Activated CD4-positive, alpha-beta memory T cell treated with anti-CD3 and anti-CD28 coated beads, Interleukin-2, amount 10 ng/mL, durations not matched to agents 7 days and 5 days (primary cell): ENCODE data around the gene XCL1. TPM values are rescaled to one million over a fixed set of nuclear protein-coding genes. Genes with fewer than 3 reads are reported as not detected.

Experiments
- CTCF ChIA-PET: fragments of 350-600 bp; sonication (Branson Sonifier 250); formaldehyde crosslinking; loops from one replicate; lab custom pipeline; 2021; ENCODE audit warnings: antibody characterized with exemption, inconsistent platforms; lab: Charles Lee
- POLR2A ChIA-PET: fragments of 350-600 bp; sonication (Branson Sonifier 250); formaldehyde crosslinking; loops from one replicate; lab custom pipeline; 2021; ENCODE audit warnings: antibody characterized with exemption; lab: Charles Lee
- DNase-seq: peaks from one replicate; pipeline ENCODE4 v3.0.0-alpha.2; 2020
- H3K27ac Mint-ChIP-seq: one replicate; pipeline ENCODE4 v1.8.0; 2021; ENCODE audit warnings: mild to moderate bottlenecking, mixed read lengths
- H3K27me3 Mint-ChIP-seq: one replicate; pipeline ENCODE4 v1.8.0; 2021; ENCODE audit warnings: mixed read lengths
- H3K36me3 Mint-ChIP-seq: one replicate; pipeline ENCODE4 v1.8.0; 2021; ENCODE audit warnings: low read depth, mixed read lengths
- H3K4me1 Mint-ChIP-seq: one replicate; pipeline ENCODE4 v1.8.0; 2021; ENCODE audit warnings: mixed read lengths
- H3K4me3 Mint-ChIP-seq: one replicate; pipeline ENCODE4 v1.8.0; 2021; ENCODE audit warnings: mild to moderate bottlenecking, mixed read lengths
- H3K9me3 Mint-ChIP-seq: one replicate; pipeline ENCODE4 v1.8.0; 2021; ENCODE audit warnings: mixed read lengths
- total RNA-seq, 2 experiments: library from RNA; stranded (reverse); gene quantifications; one replicate each; pipeline ENCODE4 v1.2.3, GENCODE V29; 2021

The XCL1 gene
- total RNA-seq, 2 experiments from 2014 or later = 0.33 TPM; not detected in 1

GRCh38 chr1:168553680-168554553, 22.5 kb upstream of the XCL1 start:
- no peaks in the 10 kb centered on the region for H3K9me3 Mint-ChIP-seq
- H3K36me3 Mint-ChIP-seq = peaks cover 8% of the 10 kb centered on the region
- H3K4me3 Mint-ChIP-seq = no peak overlapping the region
- CTCF ChIA-PET = interaction anchor here (0.9 to 1.4 kb wide), 3 partner anchors 113 to 211 kb away, joined by 3 read pairs; no protein-coding TSS in a partner anchor
- peaks cover 30% of the 10 kb centered on the region for H3K27me3 Mint-ChIP-seq
- H3K27ac Mint-ChIP-seq = no peak overlapping the region
- H3K4me1 Mint-ChIP-seq = peaks cover 23% of the 10 kb centered on the region
- DNase-seq = no peak
- POLR2A ChIA-PET = interaction anchor here (0.9 kb wide), 1 partner anchor 27 kb away, joined by 3 read pairs; no protein-coding TSS in a partner anchor

GRCh38 chr1:168554603-168555483, 21.6 kb upstream of the XCL1 start:
- peaks cover 5% of the 10 kb centered on the region for H3K36me3 Mint-ChIP-seq
- H3K27ac Mint-ChIP-seq = no peak overlapping the region
- H3K9me3 Mint-ChIP-seq = no peaks in the 10 kb centered on the region
- H3K27me3 Mint-ChIP-seq = peaks cover 29% of the 10 kb centered on the region
- POLR2A ChIA-PET = interaction anchor here (0.9 kb wide), 1 partner anchor 28 kb away, joined by 3 read pairs; no protein-coding TSS in a partner anchor
- CTCF ChIA-PET = interaction anchor here (0.9 to 1.0 kb wide), 2 partner anchors 114 to 115 kb away, joined by 3 read pairs; no protein-coding TSS in a partner anchor
- H3K4me1 Mint-ChIP-seq = peaks cover 23% of the 10 kb centered on the region
- no peak overlapping the region for H3K4me3 Mint-ChIP-seq
- no peak for DNase-seq

- no peak for DNase-seq
- ChIA-PET POLR2A (no interaction called here), CTCF (no interaction called here)
- Mint-ChIP-seq H3K36me3 (peaks cover 5% of the 10 kb centered on the region), H3K4me1 (peaks cover 23% of the 10 kb centered on the region), H3K27ac (no peak overlapping the region), H3K27me3 (peaks cover 33% of the 10 kb centered on the region), H3K4me3 (no peak overlapping the region), H3K9me3 (no peaks in the 10 kb centered on the region)
These were observed 20.8 kb upstream of the XCL1 start for GRCh38 chr1:168555508-168556046.

- no peak for DNase-seq
- ChIA-PET POLR2A (no interaction called here), CTCF (no interaction called here)
- Mint-ChIP-seq H3K9me3 (no peaks in the 10 kb centered on the region), H3K36me3 (no peaks in the 10 kb centered on the region), H3K27ac (no peak overlapping the region), H3K4me3 (no peak overlapping the region), H3K4me1 (peaks cover 23% of the 10 kb centered on the region), H3K27me3 (peaks cover 32% of the 10 kb centered on the region)
These were observed 19.8 kb upstream of the XCL1 start for GRCh38 chr1:168556647-168557046.

- no peak for DNase-seq
- Mint-ChIP-seq H3K27ac (no peak overlapping the region), H3K9me3 (peaks cover 2% of the 10 kb centered on the region), H3K4me3 (no peak overlapping the region), H3K4me1 (peaks cover 15% of the 10 kb centered on the region), H3K36me3 (no peaks in the 10 kb centered on the region), H3K27me3 (peaks cover 45% of the 10 kb centered on the region)
- CTCF ChIA-PET = interaction anchor here (0.8 kb wide), 1 partner anchor 39 kb away, joined by 3 read pairs; no protein-coding TSS in a partner anchor
- POLR2A ChIA-PET = no interaction called here
These were observed 16.0 kb upstream of the XCL1 start for GRCh38 chr1:168560370-168560769.

GRCh38 chr1:168561989-168562388, 14.4 kb upstream of the XCL1 start:
- CTCF ChIA-PET = no interaction called here
- Mint-ChIP-seq H3K9me3 (peaks cover 2% of the 10 kb centered on the region), H3K27ac (no peak overlapping the region), H3K4me3 (no peak overlapping the region), H3K27me3 (peaks cover 41% of the 10 kb centered on the region), H3K36me3 (no peaks in the 10 kb centered on the region), H3K4me1 (peaks cover 11% of the 10 kb centered on the region)
- POLR2A ChIA-PET = no interaction called here
- DNase-seq = no peak

- no peak for DNase-seq
- Mint-ChIP-seq H3K9me3 (peaks cover 2% of the 10 kb centered on the region), H3K4me1 (peaks cover 6% of the 10 kb centered on the region), H3K27me3 (peaks cover 45% of the 10 kb centered on the region), H3K27ac (no peak overlapping the region), H3K36me3 (no peaks in the 10 kb centered on the region), H3K4me3 (no peak overlapping the region)
- POLR2A ChIA-PET = no interaction called here
- CTCF ChIA-PET = interaction anchor here (0.6 to 2.3 kb wide), 5 partner anchors 30 to 394 kb away, joined by 3 to 5 read pairs (median 3); no protein-coding TSS in a partner anchor
These were observed 10.6 kb upstream of the XCL1 start for GRCh38 chr1:168565825-168566224.

GRCh38 chr1:168567007-168567406, 9.4 kb upstream of the XCL1 start:
- Mint-ChIP-seq H3K36me3 (no peaks in the 10 kb centered on the region), H3K4me3 (no peak overlapping the region), H3K9me3 (peaks cover 2% of the 10 kb centered on the region), H3K27me3 (peaks cover 41% of the 10 kb centered on the region), H3K4me1 (peaks cover 7% of the 10 kb centered on the region), H3K27ac (no peak overlapping the region)
- DNase-seq = no peak
- ChIA-PET POLR2A (no interaction called here), CTCF (interaction anchor here (0.8 to 2.3 kb wide), 2 partner anchors 124 to 224 kb away, joined by 3 to 5 read pairs; no protein-coding TSS in a partner anchor)

GRCh38 chr1:168567568-168567967, 8.8 kb upstream of the XCL1 start:
- ChIA-PET CTCF (interaction anchor here (0.8 to 2.3 kb wide), 2 partner anchors 124 to 225 kb away, joined by 3 to 5 read pairs; no protein-coding TSS in a partner anchor), POLR2A (no interaction called here)
- Mint-ChIP-seq H3K27me3 (peaks cover 46% of the 10 kb centered on the region), H3K36me3 (no peaks in the 10 kb centered on the region), H3K4me1 (peaks cover 13% of the 10 kb centered on the region), H3K27ac (no peak overlapping the region), H3K4me3 (no peak overlapping the region), H3K9me3 (peaks cover 2% of the 10 kb centered on the region)
- no peak for DNase-seq

GRCh38 chr1:168568346-168568745, 8.1 kb upstream of the XCL1 start:
- Mint-ChIP-seq H3K9me3 (no peaks in the 10 kb centered on the region), H3K4me1 (peaks cover 18% of the 10 kb centered on the region), H3K27ac (no peak overlapping the region), H3K36me3 (no peaks in the 10 kb centered on the region), H3K4me3 (no peak overlapping the region), H3K27me3 (peaks cover 39% of the 10 kb centered on the region)
- no peak for DNase-seq
- POLR2A ChIA-PET = interaction anchor here (1.0 to 1.2 kb wide), 2 partner anchors 47 to 129 kb away, joined by 3 read pairs; no protein-coding TSS in a partner anchor
- CTCF ChIA-PET = interaction anchor here (1.3 to 1.4 kb wide), 2 partner anchors 51 to 129 kb away, joined by 3 to 5 read pairs; no protein-coding TSS in a partner anchor

GRCh38 chr1:168570652-168571051, 5.8 kb upstream of the XCL1 start:
- ChIA-PET CTCF (interaction anchor here (1.6 to 1.7 kb wide), 2 partner anchors 131 to 228 kb away, joined by 4 to 5 read pairs; no protein-coding TSS in a partner anchor), POLR2A (no interaction called here)
- Mint-ChIP-seq H3K36me3 (no peaks in the 10 kb centered on the region), H3K4me1 (peaks cover 30% of the 10 kb centered on the region), H3K4me3 (no peak overlapping the region), H3K9me3 (no peaks in the 10 kb centered on the region), H3K27ac (no peak overlapping the region), H3K27me3 (peaks cover 25% of the 10 kb centered on the region)
- DNase-seq = no peak

GRCh38 chr1:168572633-168573032, 3.8 kb upstream of the XCL1 start:
- ChIA-PET CTCF (no interaction called here), POLR2A (no interaction called here)
- H3K27ac Mint-ChIP-seq = no peak overlapping the region
- H3K36me3 Mint-ChIP-seq = no peaks in the 10 kb centered on the region
- H3K9me3 Mint-ChIP-seq = no peaks in the 10 kb centered on the region
- peaks cover 25% of the 10 kb centered on the region for H3K27me3 Mint-ChIP-seq
- H3K4me1 Mint-ChIP-seq = peaks cover 27% of the 10 kb centered on the region
- H3K4me3 Mint-ChIP-seq = no peak overlapping the region
- no peak for DNase-seq
